ENCODE results near the gene ANK3.
A peak's percentile ranks its signal among the peaks of the same experiment; 100 is the strongest.

The ANK3 gene

DNA sequence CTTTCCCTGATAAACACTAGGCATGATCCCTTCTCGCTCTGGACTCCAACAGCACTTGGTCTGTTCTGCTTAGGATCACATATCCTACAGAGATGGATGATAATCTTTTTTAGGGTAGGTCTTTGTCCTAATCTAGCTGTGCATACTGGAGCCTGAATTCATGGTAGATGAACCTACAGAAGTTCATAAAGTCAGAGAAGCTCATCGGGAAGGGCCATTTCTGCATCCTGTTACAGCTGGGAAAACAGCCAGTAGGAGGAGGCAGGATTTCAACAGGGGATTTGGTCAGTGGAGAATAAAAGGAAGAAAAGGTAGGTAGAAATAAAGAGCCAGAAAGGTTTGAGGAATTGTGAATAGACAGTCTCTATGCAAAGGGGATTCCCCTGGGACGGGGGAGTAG, 101.4 kb downstream of the ANK3 start:
- Mint-ChIP-seq H3K27me3 (ENCODE audit: low read depth, poor library complexity) (peaks cover 11% of the 10 kb centered on the region), H3K4me3 (no peak overlapping the region), H3K36me3 (ENCODE audit: low read depth) (no peaks in the 10 kb centered on the region), H3K9me3 (no peaks in the 10 kb centered on the region), H3K27ac (peak overlapping the region; percentile 11), H3K4me1 (no peaks in the 10 kb centered on the region)
- TF ChIP-seq, protein P1, sequence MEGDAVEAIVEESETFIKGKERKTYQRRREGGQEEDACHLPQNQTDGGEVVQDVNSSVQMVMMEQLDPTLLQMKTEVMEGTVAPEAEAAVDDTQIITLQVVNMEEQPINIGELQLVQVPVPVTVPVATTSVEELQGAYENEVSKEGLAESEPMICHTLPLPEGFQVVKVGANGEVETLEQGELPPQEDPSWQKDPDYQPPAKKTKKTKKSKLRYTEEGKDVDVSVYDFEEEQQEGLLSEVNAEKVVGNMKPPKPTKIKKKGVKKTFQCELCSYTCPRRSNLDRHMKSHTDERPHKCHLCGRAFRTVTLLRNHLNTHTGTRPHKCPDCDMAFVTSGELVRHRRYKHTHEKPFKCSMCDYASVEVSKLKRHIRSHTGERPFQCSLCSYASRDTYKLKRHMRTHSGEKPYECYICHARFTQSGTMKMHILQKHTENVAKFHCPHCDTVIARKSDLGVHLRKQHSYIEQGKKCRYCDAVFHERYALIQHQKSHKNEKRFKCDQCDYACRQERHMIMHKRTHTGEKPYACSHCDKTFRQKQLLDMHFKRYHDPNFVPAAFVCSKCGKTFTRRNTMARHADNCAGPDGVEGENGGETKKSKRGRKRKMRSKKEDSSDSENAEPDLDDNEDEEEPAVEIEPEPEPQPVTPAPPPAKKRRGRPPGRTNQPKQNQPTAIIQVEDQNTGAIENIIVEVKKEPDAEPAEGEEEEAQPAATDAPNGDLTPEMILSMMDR (IDR thresholded peaks at IDR 0.05) = no peak
- DNase-seq = no peak

GRCh38 chr10:60286559-60286958, 103.1 kb downstream of the ANK3 start:
- no peak for DNase-seq
- peaks cover 11% of the 10 kb centered on the region for H3K27me3 Mint-ChIP-seq (ENCODE audit: low read depth, poor library complexity)
- no peak overlapping the region for H3K4me3 Mint-ChIP-seq
- no peaks in the 10 kb centered on the region for H3K36me3 Mint-ChIP-seq (ENCODE audit: low read depth)
- no peak overlapping the region for H3K27ac Mint-ChIP-seq
- TF ChIP-seq, protein P1 (IDR thresholded peaks at IDR 0.05) = no peak
- H3K4me1 Mint-ChIP-seq = no peaks in the 10 kb centered on the region
- no peaks in the 10 kb centered on the region for H3K9me3 Mint-ChIP-seq

- DNase-seq = no peak
- TF ChIP-seq, protein P1 (IDR thresholded peaks at IDR 0.05) = no peak
- Mint-ChIP-seq H3K4me3 (no peak overlapping the region), H3K27ac (no peak overlapping the region), H3K4me1 (no peaks in the 10 kb centered on the region), H3K36me3 (ENCODE audit: low read depth) (no peaks in the 10 kb centered on the region), H3K27me3 (ENCODE audit: low read depth, poor library complexity) (peaks cover 7% of the 10 kb centered on the region), H3K9me3 (no peaks in the 10 kb centered on the region)
Measured at GRCh38 chr10:60283397-60283796, 106.3 kb downstream of the ANK3 start.

GRCh38 chr10:60282771-60283353, 106.8 kb downstream of the ANK3 start:
- Mint-ChIP-seq H3K9me3 (no peaks in the 10 kb centered on the region), H3K27ac (no peak overlapping the region), H3K36me3 (ENCODE audit: low read depth) (no peaks in the 10 kb centered on the region), H3K4me1 (no peaks in the 10 kb centered on the region), H3K27me3 (ENCODE audit: low read depth, poor library complexity) (peaks cover 5% of the 10 kb centered on the region), H3K4me3 (no peak overlapping the region)
- TF ChIP-seq, protein P1 (IDR thresholded peaks at IDR 0.05) = no peak
- no peak for DNase-seq

GRCh38 chr10:60281792-60282353, 107.8 kb downstream of the ANK3 start:
- TF ChIP-seq, protein P1 (IDR thresholded peaks at IDR 0.05) = no peak
- Mint-ChIP-seq H3K4me3 (no peak overlapping the region), H3K4me1 (no peaks in the 10 kb centered on the region)

DNA sequence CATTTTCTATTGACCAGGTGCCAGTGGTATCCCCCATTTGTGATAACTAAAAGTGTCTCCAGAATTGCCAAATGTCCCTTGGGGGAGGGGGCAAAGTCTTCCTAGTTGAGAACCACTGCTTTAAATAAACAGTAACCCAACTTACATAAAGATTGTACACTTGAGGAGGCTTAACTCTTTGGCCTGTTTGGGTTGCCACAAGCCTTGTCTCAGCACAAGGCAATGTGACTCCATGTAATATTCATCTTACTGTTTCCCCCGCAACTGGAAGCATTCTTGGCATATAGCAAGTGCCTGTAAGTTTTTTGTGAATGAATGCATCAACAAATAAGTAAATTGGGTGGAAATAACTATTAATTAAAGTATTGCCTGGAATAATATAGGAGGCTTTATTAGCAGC, 108.3 kb downstream of the ANK3 start:
- Mint-ChIP-seq H3K9me3 (no peaks in the 10 kb centered on the region), H3K27me3 (ENCODE audit: low read depth, poor library complexity) (peaks cover 5% of the 10 kb centered on the region), H3K4me3 (no peak overlapping the region), H3K4me1 (no peaks in the 10 kb centered on the region), H3K27ac (no peak overlapping the region), H3K36me3 (ENCODE audit: low read depth) (no peaks in the 10 kb centered on the region)
- DNase-seq = no peak
- TF ChIP-seq, protein P1 (IDR thresholded peaks at IDR 0.05) = no peak

More at GRCh38 chr10:60281792-60282353, 107.8 kb downstream of the ANK3 start:
- Mint-ChIP-seq H3K27ac (no peak overlapping the region), H3K9me3 (no peaks in the 10 kb centered on the region), H3K27me3 (ENCODE audit: low read depth, poor library complexity) (peaks cover 5% of the 10 kb centered on the region), H3K36me3 (ENCODE audit: low read depth) (no peaks in the 10 kb centered on the region)
- DNase-seq = no peak
